GM23338 (cell line): Measurements from ENCODE around the gene COL9A3. TPM values are rescaled to one million over a fixed set of nuclear protein-coding genes. Genes with fewer than 3 reads are reported as not detected.

ENCODE experiments used
- ATAC-seq: fragments of 200-7000 bp; cut with Tn5 transposase; 3 replicates; pipeline ENCODE4 v1.9.1; 2020
- DNase-seq: peaks from one replicate; pipeline ENCODE4 v3.0.0-alpha.2; 2015; ENCODE audit warnings: low spot score
- H2AFZ ChIP-seq: fragments of 200-600 bp; sonication (generic); 2 replicates; pipeline ENCODE4 v1.8.0; 2016; ENCODE audit warnings: antibody characterized with exemption, mild to moderate bottlenecking, moderate library complexity
- H3F3A ChIP-seq: fragments of 200-600 bp; sonication (generic); replicated peaks from 2 replicates; pipeline ENCODE4 v1.8.0; 2017; ENCODE audit warnings: antibody characterized with exemption, mixed run types, low read depth
- H3K27ac ChIP-seq: fragments of 200-600 bp; sonication (generic); 2 replicates; pipeline ENCODE4 v1.6.1; 2016; ENCODE audit warnings: low read depth
- H3K27me3 ChIP-seq: fragments of 200-600 bp; sonication (generic); 2 replicates; pipeline ENCODE4 v1.8.0; 2016; ENCODE audit warnings: mild to moderate bottlenecking, mixed run types, moderate library complexity; ENCODE audit not compliant: insufficient read depth
- H3K36me3 ChIP-seq: fragments of 200-600 bp; sonication (generic); 2 replicates; pipeline ENCODE4 v1.8.0; 2016; ENCODE audit warnings: mild to moderate bottlenecking; ENCODE audit not compliant: insufficient read depth
- H3K4me1 ChIP-seq: fragments of 200-600 bp; sonication (generic); 2 replicates; pipeline ENCODE4 v1.8.0; 2016; ENCODE audit warnings: mild to moderate bottlenecking, moderate library complexity; ENCODE audit not compliant: insufficient read depth
- H3K4me2 ChIP-seq: fragments of 200-600 bp; sonication (generic); 2 replicates; pipeline ENCODE4 v1.7.1; 2017; ENCODE audit warnings: mixed run types
- H3K4me3 ChIP-seq: fragments of 200-600 bp; sonication (generic); 2 replicates; pipeline ENCODE4 v1.6.1; 2016; ENCODE audit warnings: mixed run types
- H3K79me2 ChIP-seq: fragments of 200-600 bp; sonication (generic); replicated peaks from 2 replicates; pipeline ENCODE4 v1.8.0; 2017; ENCODE audit warnings: mild to moderate bottlenecking; ENCODE audit not compliant: insufficient read depth
- H3K9me2 ChIP-seq: fragments of 200-600 bp; sonication (generic); 2 replicates; pipeline ENCODE4 v1.8.0; 2017; ENCODE audit not compliant: insufficient read depth
- H4K20me1 ChIP-seq: fragments of 200-600 bp; sonication (generic); replicated peaks from 2 replicates; pipeline ENCODE4 v1.8.0; 2017; ENCODE audit warnings: mild to moderate bottlenecking; ENCODE audit not compliant: insufficient read depth
- H3K27ac Mint-ChIP-seq: 2 replicates; pipeline ENCODE4 v1.8.0; 2020; ENCODE audit warnings: inconsistent platforms, mild to moderate bottlenecking, moderate library complexity, mixed read lengths
- H3K27me3 Mint-ChIP-seq: 3 replicates; pipeline ENCODE4 v1.8.0; 2022; ENCODE audit warnings: low read depth, mild to moderate bottlenecking, moderate library complexity, mixed read lengths, inconsistent platforms; ENCODE audit not compliant: insufficient read depth, poor library complexity
- H3K36me3 Mint-ChIP-seq: 3 replicates; pipeline ENCODE4 v1.8.0; 2021; ENCODE audit warnings: low read depth, mild to moderate bottlenecking, inconsistent platforms, moderate library complexity, mixed read lengths
- H3K4me1 Mint-ChIP-seq: 3 replicates; pipeline ENCODE4 v1.8.0; 2020; ENCODE audit warnings: mild to moderate bottlenecking, inconsistent platforms, mixed read lengths
- H3K4me3 Mint-ChIP-seq: 3 replicates; pipeline ENCODE4 v1.8.0; 2021; ENCODE audit warnings: moderate library complexity, mild to moderate bottlenecking, inconsistent platforms, mixed read lengths
- H3K9me3 Mint-ChIP-seq: 3 replicates; pipeline ENCODE4 v1.8.0; 2020; ENCODE audit warnings: moderate library complexity, mild to moderate bottlenecking, inconsistent platforms, mixed read lengths
- POLR2AphosphoS5 ChIP-seq: IDR thresholded peaks from 2 replicates; pipeline ENCODE4 v1.6.1; 2016; ENCODE audit warnings: antibody characterized with exemption, low read depth
- STAT1 ChIP-seq: IDR thresholded peaks from one replicate; pipeline ENCODE4 v1.6.1; 2016; ENCODE audit warnings: antibody characterized with exemption; ENCODE audit not compliant: unreplicated experiment
- polyA plus RNA-seq: library from polyadenylated mRNA; unstranded; fragments of >200 nt; fragmentation: Nextera tagmentation; extraction: Ambion mirVana; gene quantifications from 2 replicates; pipeline ENCODE4 v1.2.1, GENCODE V29; 2016
- total RNA-seq: library from RNA; depleted of rRNA; stranded (reverse); fragments of >200 nt; shearing (Covaris generic); gene quantifications from 2 replicates; pipeline ENCODE4 v1.2.3, GENCODE V29; 2014
- TF ChIP-seq, protein P1 (sequence below), 2 experiments: fragments of 200-600 bp in 1 of 2; sonication (generic) in 1 of 2; conservative IDR thresholded peaks; 2 replicates each; pipeline versions ENCODE4 v1.5.1 to v1.6.1; 2016 to 2017; ENCODE audit warnings: antibody characterized with exemption in 2 of 2, low read depth in 2 of 2, mild to moderate bottlenecking in 2 of 2, moderate library complexity in 1 of 2

Gene COL9A3
- total and polyA plus RNA-seq, 2 experiments from 2014 or later, result 74.9 to 113 TPM

DNA sequence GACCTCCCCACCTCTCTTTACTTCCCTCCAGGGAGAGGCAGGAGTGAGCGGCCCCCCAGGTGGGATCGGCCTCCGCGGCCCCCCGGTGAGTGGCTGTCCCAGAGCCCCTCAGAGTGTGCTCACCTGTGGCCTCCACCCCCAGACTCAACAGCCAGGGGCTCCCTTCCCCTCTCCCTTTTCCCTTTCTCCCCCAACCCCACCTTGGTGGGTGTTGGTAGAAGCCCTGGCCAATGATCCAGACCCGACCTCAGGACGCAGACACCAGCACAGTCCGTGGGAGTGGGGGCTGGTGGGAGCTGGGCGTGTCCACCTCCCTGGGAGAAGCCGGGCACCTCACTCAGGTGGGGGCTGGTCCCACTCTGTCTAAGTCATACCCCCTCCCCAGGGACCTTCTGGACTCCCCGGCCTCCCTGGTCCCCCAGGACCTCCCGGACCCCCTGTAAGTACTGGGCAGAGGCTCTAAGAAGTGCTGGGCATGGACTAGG, 4.9 kb downstream of the COL9A3 start (continued):
- no peak for TF ChIP-seq STAT1

DNA sequence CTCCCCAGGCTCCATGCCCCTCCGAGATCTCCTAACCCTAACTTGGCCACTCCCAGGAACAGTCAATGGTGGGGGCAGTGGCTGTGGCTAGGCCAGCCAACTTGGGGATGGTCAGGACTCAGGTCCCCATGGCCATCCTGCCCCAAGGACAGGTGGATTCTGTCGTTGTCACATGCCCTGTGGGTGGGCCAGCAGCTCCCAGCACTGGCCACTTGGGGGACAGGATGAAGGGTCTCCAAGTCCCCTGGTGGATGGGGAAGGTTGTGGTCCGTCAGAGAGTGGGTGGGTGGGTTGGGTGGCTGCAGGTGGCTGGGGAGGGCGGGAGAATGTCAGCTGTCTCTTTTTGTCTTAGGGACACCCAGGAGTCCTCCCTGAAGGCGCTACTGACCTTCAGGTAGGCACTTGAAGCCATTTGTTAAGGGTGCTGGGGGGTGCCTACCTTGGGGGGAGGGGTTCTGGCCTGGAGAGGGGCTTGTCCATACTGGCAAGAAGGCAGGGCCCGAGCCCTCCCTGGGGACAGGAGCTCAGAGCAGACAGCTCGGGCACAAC, 5.5 kb downstream of the COL9A3 start:
- Histone ChIP-seq H3K4me1 (peaks cover 7% of the 10 kb centered on the region; the same call in 1 of the 2 replicates), H3K4me3 (no peak overlapping the region), H3K4me2 (no peak overlapping the region), H3F3A (0 out of 2 replicates have a peak, but pooled peaks cover 4% of the 10 kb centered on the region), H3K27ac (peak overlapping the region; percentile 66; the same call in 1 of the 2 replicates), H3K36me3 (no peaks in the 10 kb centered on the region), H3K27me3 (peaks cover 4% of the 10 kb centered on the region; the same call in 1 of the 2 replicates), H2AFZ (no peak overlapping the region), H3K9me2 (no peaks in the 10 kb centered on the region), H3K79me2 (peaks cover 8% of the 10 kb centered on the region; the same call in 1 of the 2 replicates), H4K20me1 (peaks cover 5% of the 10 kb centered on the region; the same call in 1 of the 2 replicates)
- Mint-ChIP-seq H3K4me3 (no peak overlapping the region), H3K9me3 (no peaks in the 10 kb centered on the region), H3K27ac (no peak overlapping the region), H3K36me3 (no peaks in the 10 kb centered on the region), H3K27me3 (peaks cover 8% of the 10 kb centered on the region), H3K4me1 (peaks cover 8% of the 10 kb centered on the region; the same call in 2 of the 3 replicates)
- DNase-seq, result peak; percentile 52
- ATAC-seq, result no peak
- TF ChIP-seq, protein P1, sequence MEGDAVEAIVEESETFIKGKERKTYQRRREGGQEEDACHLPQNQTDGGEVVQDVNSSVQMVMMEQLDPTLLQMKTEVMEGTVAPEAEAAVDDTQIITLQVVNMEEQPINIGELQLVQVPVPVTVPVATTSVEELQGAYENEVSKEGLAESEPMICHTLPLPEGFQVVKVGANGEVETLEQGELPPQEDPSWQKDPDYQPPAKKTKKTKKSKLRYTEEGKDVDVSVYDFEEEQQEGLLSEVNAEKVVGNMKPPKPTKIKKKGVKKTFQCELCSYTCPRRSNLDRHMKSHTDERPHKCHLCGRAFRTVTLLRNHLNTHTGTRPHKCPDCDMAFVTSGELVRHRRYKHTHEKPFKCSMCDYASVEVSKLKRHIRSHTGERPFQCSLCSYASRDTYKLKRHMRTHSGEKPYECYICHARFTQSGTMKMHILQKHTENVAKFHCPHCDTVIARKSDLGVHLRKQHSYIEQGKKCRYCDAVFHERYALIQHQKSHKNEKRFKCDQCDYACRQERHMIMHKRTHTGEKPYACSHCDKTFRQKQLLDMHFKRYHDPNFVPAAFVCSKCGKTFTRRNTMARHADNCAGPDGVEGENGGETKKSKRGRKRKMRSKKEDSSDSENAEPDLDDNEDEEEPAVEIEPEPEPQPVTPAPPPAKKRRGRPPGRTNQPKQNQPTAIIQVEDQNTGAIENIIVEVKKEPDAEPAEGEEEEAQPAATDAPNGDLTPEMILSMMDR (conservative IDR thresholded peaks at IDR 0.05; ENCODE audit: low read depth in 2 of 2), result peak in 1 of 2 experiments; percentile 26; a peak in 2 of 4 replicates
- no peak for TF ChIP-seq POLR2AphosphoS5

DNA sequence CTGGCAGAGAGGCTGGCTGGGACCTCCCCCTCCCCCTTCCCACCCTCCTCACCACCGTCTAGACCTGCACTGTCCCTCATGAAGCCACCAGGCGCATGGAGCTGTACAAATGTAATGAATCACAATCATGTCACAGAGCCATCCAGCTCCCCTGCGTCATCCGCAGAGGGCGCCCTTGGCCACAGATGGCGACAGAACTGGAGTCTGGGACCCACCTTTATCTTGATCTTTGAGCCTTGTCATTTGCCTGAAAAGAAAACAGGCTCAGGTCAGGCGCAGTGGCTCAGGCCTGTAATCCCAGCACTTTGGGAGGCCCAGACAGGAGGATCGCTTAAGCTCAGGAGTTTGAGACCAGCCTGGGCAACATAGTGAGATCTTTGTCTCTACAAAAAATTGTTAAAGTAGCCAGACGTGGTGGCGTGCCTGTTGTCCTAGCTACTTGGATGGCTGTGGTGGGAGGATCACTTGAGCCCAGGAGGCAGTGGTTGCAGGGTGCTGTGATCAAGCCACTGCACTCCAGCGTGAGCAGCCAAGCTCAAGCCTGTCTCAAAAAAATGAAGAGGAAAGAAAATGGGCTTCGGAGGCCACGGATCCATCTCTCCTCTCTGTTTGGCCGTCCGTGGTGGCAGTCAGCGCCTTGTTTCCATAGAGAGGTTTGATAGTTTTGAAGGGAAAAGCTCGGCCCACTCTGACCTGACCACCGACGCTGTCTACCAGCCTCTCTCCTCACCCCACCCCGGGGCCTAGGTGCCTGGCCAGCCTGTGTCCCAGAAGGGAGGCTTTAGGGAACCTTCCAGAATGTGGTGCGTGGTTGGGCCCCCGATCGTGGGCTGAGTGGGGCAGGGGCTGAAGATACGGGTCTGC, 6.2 kb downstream of the COL9A3 start:
- peak; percentile 74 for DNase-seq
- H3K4me2 ChIP-seq, result peak overlapping the region; percentile 43; the same call in 1 of the 2 replicates
- H3K36me3 ChIP-seq, result no peaks in the 10 kb centered on the region
- ATAC-seq, result peak; percentile 37
- peaks cover 8% of the 10 kb centered on the region; the same call in 2 of the 3 replicates for H3K4me1 Mint-ChIP-seq
- peaks cover 8% of the 10 kb centered on the region for H3K27me3 Mint-ChIP-seq
- no peaks in the 10 kb centered on the region for H3K9me3 Mint-ChIP-seq
- no peak overlapping the region for H3K4me3 ChIP-seq
- H3K27ac Mint-ChIP-seq, result peak overlapping the region; percentile 77
- H4K20me1 ChIP-seq, result peaks cover 5% of the 10 kb centered on the region; the same call in 1 of the 2 replicates
- TF ChIP-seq STAT1, result no peak
- TF ChIP-seq, protein P1 (conservative IDR thresholded peaks at IDR 0.05; ENCODE audit: low read depth in 2 of 2), result peak; percentile 66 to 84
- H3K36me3 Mint-ChIP-seq, result no peaks in the 10 kb centered on the region
- H3F3A ChIP-seq, result no peaks in the 10 kb centered on the region
- H3K27me3 ChIP-seq, result no peaks in the 10 kb centered on the region
- no peak overlapping the region; the same call in 2 of the 3 replicates for H3K4me3 Mint-ChIP-seq
- H2AFZ ChIP-seq, result no peak overlapping the region
- H3K27ac ChIP-seq, result peak overlapping the region; percentile 66
- H3K79me2 ChIP-seq, result peaks cover 3% of the 10 kb centered on the region; the same call in 1 of the 2 replicates
- no peaks in the 10 kb centered on the region for H3K9me2 ChIP-seq
- H3K4me1 ChIP-seq, result peaks cover 6% of the 10 kb centered on the region; the same call in 1 of the 2 replicates
